Nephron progenitor cell (in vitro differentiated cells): Measurements from ENCODE around the gene SATB2.

Experiments
- DNase-seq: peaks from one replicate; pipeline ENCODE4 v3.0.0; 2021
- H3K27ac Mint-ChIP-seq: 2 replicates; pipeline ENCODE4 v1.8.0; 2021; ENCODE audit warnings: mild to moderate bottlenecking, moderate library complexity, mixed read lengths
- H3K27me3 Mint-ChIP-seq: 2 replicates; pipeline ENCODE4 v1.8.0; 2021; ENCODE audit warnings: mild to moderate bottlenecking, low read depth, mixed read lengths; ENCODE audit not compliant: poor library complexity
- H3K36me3 Mint-ChIP-seq: 2 replicates; pipeline ENCODE4 v1.8.0; 2021; ENCODE audit warnings: low read depth, mixed read lengths
- H3K4me1 Mint-ChIP-seq: 2 replicates; pipeline ENCODE4 v1.8.0; 2021; ENCODE audit warnings: mixed read lengths
- H3K4me3 Mint-ChIP-seq: 2 replicates; pipeline ENCODE4 v1.8.0; 2021; ENCODE audit warnings: mild to moderate bottlenecking, moderate library complexity, mixed read lengths
- H3K9me3 Mint-ChIP-seq: 2 replicates; pipeline ENCODE4 v1.8.0; 2021; ENCODE audit warnings: mild to moderate bottlenecking, moderate library complexity, mixed read lengths
- TF ChIP-seq, protein P1 (sequence below): fragments of 200-600 bp; sonication (generic); IDR thresholded peaks from 2 replicates; pipeline ENCODE4 v1.5.0; 2021; ENCODE audit warnings: antibody characterized with exemption

Gene SATB2

DNA sequence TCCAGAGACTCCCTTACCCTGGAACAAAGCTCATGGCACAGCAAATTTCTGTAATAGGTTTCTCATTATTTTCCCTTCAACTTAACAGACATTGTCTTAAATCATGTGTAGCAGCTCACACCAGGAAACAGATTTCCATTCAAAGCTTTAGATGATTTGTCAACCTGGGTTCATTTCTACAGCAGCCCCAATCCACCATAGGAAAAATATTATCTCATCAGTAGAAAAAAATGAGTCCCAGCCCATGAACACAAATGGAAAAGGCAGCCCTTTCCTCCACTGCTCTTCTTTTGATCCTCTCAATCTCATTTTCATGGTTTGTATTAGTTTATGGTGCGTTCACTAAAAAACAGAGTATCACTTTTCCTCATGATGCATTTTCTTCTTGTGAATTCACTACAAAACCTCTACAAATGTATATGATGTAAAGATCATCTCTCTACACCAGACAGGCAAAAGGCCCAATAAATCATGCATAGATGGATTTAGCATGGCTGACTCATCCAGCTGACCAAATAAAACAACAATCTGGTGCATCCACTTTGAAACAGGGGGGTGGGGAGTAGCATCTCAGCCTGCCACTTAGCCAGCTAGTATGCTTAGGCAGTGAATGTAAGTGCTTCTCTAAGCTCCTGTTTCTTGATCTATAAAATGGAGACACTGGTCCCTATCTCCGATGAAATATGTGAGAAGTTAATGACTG, 78.6 kb downstream of the SATB2 start:
- H3K27ac Mint-ChIP-seq: peak overlapping the region; percentile 15
- no peak for DNase-seq
- no peaks in the 10 kb centered on the region for H3K27me3 Mint-ChIP-seq
- H3K36me3 Mint-ChIP-seq: peaks cover 41% of the 10 kb centered on the region
- TF ChIP-seq, protein P1, sequence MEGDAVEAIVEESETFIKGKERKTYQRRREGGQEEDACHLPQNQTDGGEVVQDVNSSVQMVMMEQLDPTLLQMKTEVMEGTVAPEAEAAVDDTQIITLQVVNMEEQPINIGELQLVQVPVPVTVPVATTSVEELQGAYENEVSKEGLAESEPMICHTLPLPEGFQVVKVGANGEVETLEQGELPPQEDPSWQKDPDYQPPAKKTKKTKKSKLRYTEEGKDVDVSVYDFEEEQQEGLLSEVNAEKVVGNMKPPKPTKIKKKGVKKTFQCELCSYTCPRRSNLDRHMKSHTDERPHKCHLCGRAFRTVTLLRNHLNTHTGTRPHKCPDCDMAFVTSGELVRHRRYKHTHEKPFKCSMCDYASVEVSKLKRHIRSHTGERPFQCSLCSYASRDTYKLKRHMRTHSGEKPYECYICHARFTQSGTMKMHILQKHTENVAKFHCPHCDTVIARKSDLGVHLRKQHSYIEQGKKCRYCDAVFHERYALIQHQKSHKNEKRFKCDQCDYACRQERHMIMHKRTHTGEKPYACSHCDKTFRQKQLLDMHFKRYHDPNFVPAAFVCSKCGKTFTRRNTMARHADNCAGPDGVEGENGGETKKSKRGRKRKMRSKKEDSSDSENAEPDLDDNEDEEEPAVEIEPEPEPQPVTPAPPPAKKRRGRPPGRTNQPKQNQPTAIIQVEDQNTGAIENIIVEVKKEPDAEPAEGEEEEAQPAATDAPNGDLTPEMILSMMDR: no peak
- H3K4me1 Mint-ChIP-seq: peaks cover 25% of the 10 kb centered on the region
- H3K4me3 Mint-ChIP-seq: no peak overlapping the region
- H3K9me3 Mint-ChIP-seq: no peaks in the 10 kb centered on the region

GRCh38 chr2:199370150-199370780, 87.5 kb downstream of the SATB2 start:
- DNase-seq: no peak
- H3K9me3 Mint-ChIP-seq: no peaks in the 10 kb centered on the region
- peak overlapping the region; percentile 36 for H3K27ac Mint-ChIP-seq
- TF ChIP-seq, protein P1: no peak
- no peaks in the 10 kb centered on the region for H3K27me3 Mint-ChIP-seq
- no peak overlapping the region for H3K4me3 Mint-ChIP-seq
- H3K36me3 Mint-ChIP-seq: peaks cover 26% of the 10 kb centered on the region
- peaks cover 53% of the 10 kb centered on the region for H3K4me1 Mint-ChIP-seq

- H3K9me3 Mint-ChIP-seq: no peaks in the 10 kb centered on the region
- H3K27ac Mint-ChIP-seq: peak overlapping the region; percentile 55
- TF ChIP-seq, protein P1: no peak
- H3K4me1 Mint-ChIP-seq: peaks cover 63% of the 10 kb centered on the region
- no peak for DNase-seq
- peaks cover 11% of the 10 kb centered on the region for H3K36me3 Mint-ChIP-seq
- no peak overlapping the region for H3K4me3 Mint-ChIP-seq
- H3K27me3 Mint-ChIP-seq: no peaks in the 10 kb centered on the region
Observed at GRCh38 chr2:199366406-199366805, 91.3 kb downstream of the SATB2 start.

DNA sequence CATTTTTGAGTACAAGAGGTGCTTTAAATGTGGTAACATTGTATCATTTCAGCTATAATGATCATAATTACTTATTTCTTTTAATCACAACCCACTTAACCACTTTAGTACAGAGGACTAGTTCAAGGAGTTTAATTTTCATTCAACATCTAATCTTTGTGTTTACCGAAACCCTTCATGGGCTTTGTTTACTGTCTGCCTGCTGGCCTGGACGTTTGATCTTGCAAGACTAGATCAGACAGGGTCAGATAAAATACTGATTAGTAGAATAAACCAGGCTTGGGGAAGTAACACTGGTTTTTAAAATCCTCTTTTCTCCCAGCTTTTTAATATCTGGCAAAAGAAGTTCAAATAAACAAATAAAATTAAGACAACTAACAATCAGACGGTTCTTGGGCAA, 93.6 kb downstream of the SATB2 start:
- Mint-ChIP-seq H3K9me3 (no peaks in the 10 kb centered on the region), H3K4me3 (no peak overlapping the region), H3K4me1 (peaks cover 54% of the 10 kb centered on the region), H3K36me3 (peaks cover 11% of the 10 kb centered on the region), H3K27ac (no peak overlapping the region), H3K27me3 (no peaks in the 10 kb centered on the region)
- TF ChIP-seq, protein P1: no peak
- no peak for DNase-seq

DNA sequence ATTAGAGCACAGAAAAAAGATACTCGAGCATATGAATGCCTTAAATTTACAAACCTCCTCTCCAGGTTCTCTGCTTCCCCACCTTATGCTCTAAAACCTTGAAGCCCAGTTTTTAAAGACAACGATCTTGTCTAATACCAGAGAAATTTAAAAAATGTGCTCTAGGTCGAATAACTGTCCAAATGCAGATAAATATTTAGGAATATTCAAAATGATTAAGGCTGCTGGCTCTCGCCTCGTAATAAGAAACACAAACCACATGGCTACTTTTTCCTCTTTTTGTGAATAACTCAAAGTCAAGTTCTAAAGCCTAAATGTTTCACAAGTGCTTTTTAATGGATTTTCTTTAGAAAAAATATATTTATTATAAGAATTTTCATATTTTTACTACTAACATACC, 101.3 kb downstream of the SATB2 start:
- DNase-seq: no peak
- Mint-ChIP-seq H3K36me3 (no peaks in the 10 kb centered on the region), H3K27me3 (no peaks in the 10 kb centered on the region), H3K4me1 (peaks cover 11% of the 10 kb centered on the region), H3K27ac (no peak overlapping the region), H3K9me3 (no peaks in the 10 kb centered on the region), H3K4me3 (no peak overlapping the region)
- TF ChIP-seq, protein P1: no peak

GRCh38 chr2:199348871-199349270, 108.9 kb downstream of the SATB2 start:
- no peak overlapping the region for H3K4me3 Mint-ChIP-seq
- TF ChIP-seq, protein P1: no peak
- no peaks in the 10 kb centered on the region for H3K9me3 Mint-ChIP-seq
- H3K27me3 Mint-ChIP-seq: no peaks in the 10 kb centered on the region
- H3K4me1 Mint-ChIP-seq: no peaks in the 10 kb centered on the region
- no peak overlapping the region for H3K27ac Mint-ChIP-seq
- no peak for DNase-seq
- H3K36me3 Mint-ChIP-seq: peaks cover 38% of the 10 kb centered on the region
